ENCODE measurements around the gene TPCN1. TPM values are rescaled to one million over a fixed set of nuclear protein-coding genes. Genes with fewer than 3 reads are reported as not detected.

Gene TPCN1
- total RNA-seq, 1 experiment from 2014 or later, result 18.8 TPM

GRCh38 chr12:113297214-113297587, 75.9 kb downstream of the TPCN1 start:
- Histone ChIP-seq H3K27me3 (replicated peaks; ENCODE audit: insufficient read depth, low read depth, low read length, poor library complexity) (no peaks in the 10 kb centered on the region), H3K36me3 (ENCODE audit: insufficient read depth, low read length, poor library complexity, severe bottlenecking) (no peaks in the 10 kb centered on the region), H3K4me3 (ENCODE audit: low read depth, low read length, poor library complexity, severe bottlenecking) (no peak overlapping the region), H3K4me1 (ENCODE audit: insufficient read depth, low read length, poor library complexity, severe bottlenecking) (no peaks in the 10 kb centered on the region), H3K9me3 (ENCODE audit: low read depth, low read length, poor library complexity, severe bottlenecking) (no peaks in the 10 kb centered on the region), H3K27ac (ENCODE audit: low read depth, low read length, poor library complexity, severe bottlenecking) (no peak overlapping the region)
- ChIA-PET POLR2A (ENCODE audit: low non-redundant PET) (no interaction called here), CTCF (no interaction called here)
- BruUV-seq (replicated peaks), result no TSS peak
- TF ChIP-seq EZH2 (IDR thresholded peaks at IDR 0.05; ENCODE audit: borderline replicate concordance, low read depth, low read length, poor library complexity, severe bottlenecking) (no peak), CTCF (conservative IDR thresholded peaks at IDR 0.05; ENCODE audit: low read depth, low read length) (no peak)
- no peak for DNase-seq (ENCODE audit: low spot score)
- intact Hi-C loops (cut with micrococcal nuclease; ENCODE audit: unreplicated experiment), result no loop called here

GRCh38 chr12:113297621-113298471, 76.6 kb downstream of the TPCN1 start:
- H3K4me3 ChIP-seq (ENCODE audit: low read depth, low read length, poor library complexity, severe bottlenecking), result no peak overlapping the region
- H3K9me3 ChIP-seq (ENCODE audit: low read depth, low read length, poor library complexity, severe bottlenecking), result no peaks in the 10 kb centered on the region
- no TSS peak for BruUV-seq (replicated peaks)
- no peak for DNase-seq (ENCODE audit: low spot score)
- no peaks in the 10 kb centered on the region for H3K4me1 ChIP-seq (ENCODE audit: insufficient read depth, low read length, poor library complexity, severe bottlenecking)
- CTCF ChIA-PET, result no interaction called here
- POLR2A ChIA-PET (ENCODE audit: low non-redundant PET), result no interaction called here
- H3K27me3 ChIP-seq (replicated peaks; ENCODE audit: insufficient read depth, low read depth, low read length, poor library complexity), result no peaks in the 10 kb centered on the region
- no peak overlapping the region for H3K27ac ChIP-seq (ENCODE audit: low read depth, low read length, poor library complexity, severe bottlenecking)
- intact Hi-C loops (cut with micrococcal nuclease; ENCODE audit: unreplicated experiment), result no loop called here
- TF ChIP-seq CTCF (conservative IDR thresholded peaks at IDR 0.05; ENCODE audit: low read depth, low read length), result no peak
- TF ChIP-seq EZH2 (IDR thresholded peaks at IDR 0.05; ENCODE audit: borderline replicate concordance, low read depth, low read length, poor library complexity, severe bottlenecking), result no peak
- no peaks in the 10 kb centered on the region for H3K36me3 ChIP-seq (ENCODE audit: insufficient read depth, low read length, poor library complexity, severe bottlenecking)

- ChIA-PET POLR2A (ENCODE audit: low non-redundant PET) (no interaction called here), CTCF (no interaction called here)
- no TSS peak for BruUV-seq (replicated peaks)
- intact Hi-C loops (cut with micrococcal nuclease; ENCODE audit: unreplicated experiment), result no loop called here
- Histone ChIP-seq H3K27ac (ENCODE audit: low read depth, low read length, poor library complexity, severe bottlenecking) (no peak overlapping the region), H3K36me3 (ENCODE audit: insufficient read depth, low read length, poor library complexity, severe bottlenecking) (no peaks in the 10 kb centered on the region), H3K4me1 (ENCODE audit: insufficient read depth, low read length, poor library complexity, severe bottlenecking) (no peaks in the 10 kb centered on the region), H3K27me3 (replicated peaks; ENCODE audit: insufficient read depth, low read depth, low read length, poor library complexity) (no peaks in the 10 kb centered on the region), H3K4me3 (ENCODE audit: low read depth, low read length, poor library complexity, severe bottlenecking) (no peak overlapping the region), H3K9me3 (ENCODE audit: low read depth, low read length, poor library complexity, severe bottlenecking) (no peaks in the 10 kb centered on the region)
- no peak for DNase-seq (ENCODE audit: low spot score)
- TF ChIP-seq EZH2 (IDR thresholded peaks at IDR 0.05; ENCODE audit: borderline replicate concordance, low read depth, low read length, poor library complexity, severe bottlenecking) (no peak), CTCF (conservative IDR thresholded peaks at IDR 0.05; ENCODE audit: low read depth, low read length) (no peak)
Observed at GRCh38 chr12:113298472-113298817, 77.2 kb downstream of the TPCN1 start.
